Raji (cell line): ENCODE results near the gene PCNX3.

Source experiments
- POLR2A ChIP-seq: IDR thresholded peaks from 2 replicates; pipeline ENCODE4 v1.6.1; 2011; ENCODE audit warnings: low read depth, low read length, control low read depth; ENCODE audit not compliant: insufficient read depth

Gene PCNX3

GRCh38 chr11:65617990-65618751 lies 2.6 kb downstream of the PCNX3 start:
- no peak for TF ChIP-seq POLR2A

- TF ChIP-seq POLR2A, result no peak
These were observed 3.2 kb downstream of the PCNX3 start for GRCh38 chr11:65618763-65619162.

- no peak for TF ChIP-seq POLR2A
These were observed 3.8 kb downstream of the PCNX3 start for GRCh38 chr11:65619281-65619928.

GRCh38 chr11:65620666-65621065 lies 5.1 kb downstream of the PCNX3 start:
- no peak for TF ChIP-seq POLR2A

GRCh38 chr11:65621460-65621859 lies 5.9 kb downstream of the PCNX3 start:
- TF ChIP-seq POLR2A, result no peak

GRCh38 chr11:65622011-65622410 lies 6.4 kb downstream of the PCNX3 start:
- TF ChIP-seq POLR2A, result no peak

- TF ChIP-seq POLR2A, result no peak
These were observed 7.6 kb downstream of the PCNX3 start for GRCh38 chr11:65623177-65623576.

- TF ChIP-seq POLR2A, result no peak
These were observed 8.5 kb downstream of the PCNX3 start for GRCh38 chr11:65623852-65624616.

- no peak for TF ChIP-seq POLR2A
These were observed 9.5 kb downstream of the PCNX3 start for GRCh38 chr11:65624931-65625627.

- TF ChIP-seq POLR2A, result no peak
These were observed 10.2 kb downstream of the PCNX3 start for GRCh38 chr11:65625628-65626342.

- no peak for TF ChIP-seq POLR2A
These were observed 11.6 kb downstream of the PCNX3 start for GRCh38 chr11:65627202-65627601.

GRCh38 chr11:65629579-65629978 lies 14.0 kb downstream of the PCNX3 start:
- TF ChIP-seq POLR2A, result no peak

- no peak for TF ChIP-seq POLR2A
These were observed 14.6 kb downstream of the PCNX3 start for GRCh38 chr11:65630215-65630614.

GRCh38 chr11:65633390-65634108 lies 18.0 kb downstream of the PCNX3 start:
- TF ChIP-seq POLR2A, result no peak
